Amniotic stem cell (primary cell): ENCODE results near the gene MYCBP2.
A peak's percentile ranks its signal among the peaks of the same experiment; 100 is the strongest.
"Not testable (repeated sequence)": the region's sequence is repeated elsewhere in the genome, so short reads cannot be mapped to it uniquely, and the experiment has no call there.

Source experiments
- DNase-seq: peaks from one replicate; lab custom pipeline; 2025; lab: John Stamatoyannopoulos, UW

Gene MYCBP2

GRCh38 chr13:77338961-77339401 is 12.1 kb upstream of the MYCBP2 start:
- DNase-seq, result no peak

GRCh38 chr13:77338329-77338728 is 11.4 kb upstream of the MYCBP2 start:
- no peak for DNase-seq

GRCh38 chr13:77337159-77337558 is 10.3 kb upstream of the MYCBP2 start:
- no peak for DNase-seq

GRCh38 chr13:77335543-77335942 is 8.6 kb upstream of the MYCBP2 start:
- DNase-seq, result no peak

GRCh38 chr13:77333594-77333993 is 6.7 kb upstream of the MYCBP2 start:
- DNase-seq, result no peak

GRCh38 chr13:77331421-77331820 is 4.5 kb upstream of the MYCBP2 start:
- DNase-seq, result no peak

GRCh38 chr13:77329911-77330584 is 3.2 kb upstream of the MYCBP2 start:
- DNase-seq, result no peak

GRCh38 chr13:77329133-77329910 is 2.4 kb upstream of the MYCBP2 start:
- DNase-seq, result peak; percentile 91

- no peak for DNase-seq
These were observed 1.9 kb upstream of the MYCBP2 start for GRCh38 chr13:77328819-77329132.

- DNase-seq, result no peak
These were observed 1.4 kb downstream of the MYCBP2 start for GRCh38 chr13:77325371-77325980.

- no peak for DNase-seq
These were observed 3.0 kb downstream of the MYCBP2 start for GRCh38 chr13:77323858-77324257.

GRCh38 chr13:77319536-77319935 is 7.4 kb downstream of the MYCBP2 start:
- no peak for DNase-seq

GRCh38 chr13:77318741-77319140 is 8.2 kb downstream of the MYCBP2 start:
- DNase-seq, result no peak

GRCh38 chr13:77316430-77316829 is 10.5 kb downstream of the MYCBP2 start:
- no peak for DNase-seq

- not testable (repeated sequence) for DNase-seq
These were observed 11.4 kb downstream of the MYCBP2 start for GRCh38 chr13:77315509-77315908.

- DNase-seq, result no peak
These were observed 13.0 kb downstream of the MYCBP2 start for GRCh38 chr13:77313923-77314322.

GRCh38 chr13:77312311-77312710 is 14.6 kb downstream of the MYCBP2 start:
- DNase-seq, result no peak

- no peak for DNase-seq
These were observed 16.2 kb downstream of the MYCBP2 start for GRCh38 chr13:77310579-77311279.

- DNase-seq, result no peak
These were observed 16.7 kb downstream of the MYCBP2 start for GRCh38 chr13:77310161-77310560.

GRCh38 chr13:77309254-77309653 is 17.6 kb downstream of the MYCBP2 start:
- no peak for DNase-seq

- DNase-seq, result no peak
These were observed 20.4 kb downstream of the MYCBP2 start for GRCh38 chr13:77306458-77306857.

- DNase-seq, result no peak
These were observed 21.6 kb downstream of the MYCBP2 start for GRCh38 chr13:77305266-77305665.
